NCI-H1930 (cell line): ENCODE results near the gene GFER.
"Not testable (repeated sequence)": the region's sequence is repeated elsewhere in the genome, so short reads cannot be mapped to it uniquely, and the experiment has no call there.

Source experiments
- DNase-seq, 2 experiments: peaks; one replicate each; lab custom pipeline; 2025; lab: John Stamatoyannopoulos, UW

GFER gene

GRCh38 chr16:1983544-1984346 lies at the start of gene GFER:
Gene GFER, plus strand, starts transcription at chr16:1984193. Its CDS starts 26 bp downstream, at chr16:1984219.
- peak; percentile 94 to 95 for DNase-seq

DNA sequence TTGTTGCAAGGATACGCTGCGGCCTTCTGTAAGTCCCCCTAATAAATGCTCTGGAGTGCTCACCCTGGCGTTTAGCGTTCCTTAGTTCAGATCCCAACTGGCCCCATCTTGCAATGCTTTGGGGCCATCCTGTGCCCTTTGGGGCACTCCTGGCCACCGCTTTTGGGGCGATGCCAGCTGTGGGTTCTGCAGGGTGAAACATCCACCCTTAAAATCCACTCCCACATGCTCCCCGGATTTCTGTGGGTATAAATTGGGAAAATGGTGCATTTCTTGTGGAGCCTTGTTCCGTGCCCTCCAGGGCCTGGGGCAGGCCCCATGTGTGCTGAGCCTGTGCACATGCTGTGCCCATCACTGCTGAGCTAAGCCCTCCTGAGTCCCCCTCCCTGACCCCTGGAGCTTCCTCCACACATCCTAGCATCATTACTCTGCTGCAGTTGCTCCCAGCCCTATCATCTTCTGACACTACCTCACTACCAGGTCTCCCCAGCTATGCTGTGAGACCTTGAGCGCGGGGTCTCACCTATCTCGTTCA lies 47.0 kb upstream of the GFER start:
- no peak for DNase-seq

- no peak for DNase-seq
Measured at GRCh38 chr16:1938316-1938715, 45.7 kb upstream of the GFER start.

- no peak for DNase-seq
Measured at GRCh38 chr16:1938910-1939309, 45.1 kb upstream of the GFER start.

DNA sequence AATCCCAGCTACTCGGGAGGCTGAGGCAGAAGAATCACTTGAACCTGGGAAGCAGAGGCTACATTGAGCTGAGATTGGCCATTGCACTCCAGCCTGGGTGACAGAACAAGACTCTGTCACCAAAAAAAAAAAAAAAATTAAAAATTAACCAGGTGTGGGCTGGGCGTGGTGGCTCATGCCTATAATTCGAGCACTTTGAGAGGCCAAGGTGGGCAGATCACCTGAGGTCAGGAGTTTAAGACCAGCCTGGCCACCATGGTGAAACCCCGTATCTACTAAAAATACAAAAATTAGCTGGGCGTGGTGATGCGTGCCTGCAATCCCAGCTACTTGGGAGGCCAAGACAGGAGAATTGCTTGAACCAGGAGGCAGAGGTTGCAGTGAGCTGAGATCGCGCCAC lies 44.2 kb upstream of the GFER start:
- not testable (repeated sequence) for DNase-seq

- no peak for DNase-seq
Measured at GRCh38 chr16:1940273-1941161, 43.5 kb upstream of the GFER start.

DNA sequence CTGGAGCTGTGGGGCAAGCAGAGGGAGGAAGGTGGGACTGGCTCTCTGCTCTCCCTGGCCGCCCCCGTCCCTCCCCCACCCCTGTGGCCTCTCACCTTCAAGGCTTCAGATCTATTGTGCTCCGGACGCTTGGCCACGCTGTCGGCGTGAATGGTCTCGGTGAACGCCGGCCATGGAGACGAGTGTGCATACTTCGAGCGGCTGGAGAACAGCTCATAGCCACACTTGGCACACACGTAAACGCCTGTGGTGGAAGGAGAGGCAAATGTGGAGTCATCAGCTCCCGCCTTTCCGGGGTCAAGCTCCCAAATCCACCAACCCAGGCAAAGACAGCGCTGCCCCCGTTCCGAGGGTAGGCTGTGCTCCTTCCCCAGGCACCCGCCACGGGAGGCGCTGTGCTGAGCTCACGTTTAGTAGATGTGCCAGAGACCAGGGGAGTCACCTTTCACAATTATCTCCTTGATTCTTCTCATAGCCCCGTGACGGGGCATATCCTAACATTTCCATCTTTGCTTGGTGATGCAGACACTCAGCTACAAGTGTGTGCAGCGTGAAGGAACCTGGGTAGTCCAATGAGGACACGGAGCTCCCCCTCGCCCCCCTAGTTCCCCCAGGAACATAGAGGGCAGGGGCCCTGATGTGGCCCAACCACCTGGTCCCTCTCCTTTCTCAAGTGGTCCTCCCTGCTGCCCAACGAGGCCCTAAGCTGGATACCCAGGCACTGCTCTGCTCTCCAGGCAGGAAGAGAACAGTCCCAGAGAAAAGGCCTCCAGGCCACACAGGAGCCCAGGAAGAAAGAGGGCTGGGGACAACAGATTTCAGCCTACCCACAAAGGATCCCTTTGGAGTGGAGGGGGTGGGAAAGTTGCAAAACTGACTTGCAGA lies 42.6 kb upstream of the GFER start:
- no peak for DNase-seq

- DNase-seq = no peak
Measured at GRCh38 chr16:1942047-1942809, 41.8 kb upstream of the GFER start.

GRCh38 chr16:1942810-1943726 lies 40.9 kb upstream of the GFER start, which contains the start of gene MSRB1:
Gene MSRB1, minus strand, starts transcription at chr16:1943199. Its CDS starts 43 bp downstream, at chr16:1943156.
- peak; percentile 100 for DNase-seq

GRCh38 chr16:1944612-1945199 lies 39.3 kb upstream of the GFER start:
- no peak for DNase-seq

GRCh38 chr16:1945559-1946391 lies 38.2 kb upstream of the GFER start:
- no peak for DNase-seq

DNA sequence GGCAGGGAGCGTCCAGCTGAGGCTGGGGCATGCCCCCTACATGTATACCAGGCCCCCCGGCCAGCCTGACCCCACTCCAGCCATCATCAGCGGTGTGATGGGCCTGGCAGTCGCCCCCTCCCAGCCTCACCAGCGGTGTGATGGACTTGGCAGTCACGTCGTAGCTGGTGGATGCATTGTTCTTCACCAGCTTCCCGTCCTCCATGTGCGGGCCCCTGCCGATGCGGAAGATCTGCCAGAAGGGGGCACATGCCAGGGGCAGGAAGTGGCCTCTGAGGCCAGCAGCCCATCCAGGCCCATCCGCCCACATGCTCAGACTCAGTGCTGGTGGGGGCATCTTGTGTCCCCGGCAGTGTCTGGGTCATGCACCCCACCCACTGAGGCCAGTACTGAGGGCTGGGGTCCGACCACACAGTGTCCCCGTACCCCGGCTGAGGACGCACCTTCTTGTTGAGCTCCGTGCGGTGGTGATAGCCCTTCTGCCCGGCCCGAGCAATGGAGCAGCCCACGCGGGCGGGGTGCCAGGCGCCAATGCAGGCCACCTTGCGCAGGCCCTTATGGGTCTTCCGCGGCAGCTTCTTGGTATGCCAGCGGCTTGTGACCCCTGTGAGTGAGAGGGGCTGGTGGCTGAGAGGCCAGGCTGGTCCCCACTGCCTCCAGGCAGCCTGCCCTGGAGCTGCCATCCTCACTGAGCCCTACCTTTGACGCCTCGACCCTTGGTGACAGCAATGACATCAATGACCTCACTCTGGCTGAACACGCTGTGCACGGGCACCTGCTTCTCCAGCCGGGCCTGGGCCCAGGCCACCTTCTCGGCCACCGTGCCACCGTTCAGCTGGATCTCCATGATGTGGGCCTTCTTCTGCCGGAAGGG lies 37.3 kb upstream of the GFER start:
- no peak for DNase-seq

DNA sequence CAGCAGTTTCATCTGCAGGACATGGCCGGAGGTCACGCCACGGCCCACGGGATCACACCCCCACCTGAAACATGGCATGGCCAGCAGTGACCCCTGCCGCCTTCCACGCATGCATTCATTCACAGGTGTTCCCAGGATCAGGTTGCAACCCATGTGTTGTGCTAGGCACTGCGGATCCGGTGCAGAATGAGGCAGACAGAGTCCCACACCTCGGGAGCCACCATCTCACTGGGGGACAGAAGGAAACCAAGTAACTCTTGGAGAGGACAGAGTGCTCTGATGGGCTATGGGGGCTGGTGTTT lies 36.7 kb upstream of the GFER start:
- no peak for DNase-seq

- no peak for DNase-seq
Measured at GRCh38 chr16:1949507-1949906, 34.5 kb upstream of the GFER start.

GRCh38 chr16:1950047-1950446 lies 33.9 kb upstream of the GFER start:
- DNase-seq = no peak

DNA sequence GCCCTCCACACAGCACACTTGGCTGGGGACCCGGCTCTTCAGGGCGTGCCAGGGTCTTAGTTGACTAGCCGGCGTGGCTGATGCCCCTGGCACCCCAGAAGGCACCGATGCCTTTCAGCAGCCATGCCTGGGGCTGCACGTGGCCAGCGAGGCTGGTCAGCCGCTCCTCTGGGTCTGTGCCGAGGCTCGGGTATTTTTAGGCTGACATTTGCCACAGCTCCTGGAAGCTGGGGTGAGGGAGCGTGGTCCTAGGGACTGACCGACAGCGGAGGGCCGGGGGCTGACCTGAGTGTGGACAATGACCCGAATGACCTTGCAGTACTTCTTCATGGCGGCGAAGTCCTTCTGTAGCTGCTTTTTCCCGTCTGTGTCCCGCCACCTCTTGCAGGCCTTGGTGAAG lies 33.4 kb upstream of the GFER start:
- no peak for DNase-seq

- no peak for DNase-seq
Measured at GRCh38 chr16:1953734-1954133, 30.3 kb upstream of the GFER start.
